DND-41 (cell line): ENCODE results near the gene CRNKL1.

Experiments used
- CTCF ChIP-seq: IDR thresholded peaks from 2 replicates; pipeline ENCODE4 v1.5.1; 2012; ENCODE audit warnings: borderline replicate concordance, low read length, moderate library complexity, mild to moderate bottlenecking; ENCODE audit not compliant: poor library complexity, severe bottlenecking; ENCODE audit errors: extremely low read depth
- EZH2 ChIP-seq: IDR thresholded peaks from 3 replicates; pipeline ENCODE4 v1.6.1; 2012; ENCODE audit warnings: borderline replicate concordance, low read depth, mild to moderate bottlenecking, moderate library complexity, low read length, inconsistent platforms; ENCODE audit not compliant: severe bottlenecking

- TF ChIP-seq CTCF = no peak
- TF ChIP-seq EZH2 = no peak
Measured at GRCh38 chr20:20003031-20003954, 49.0 kb downstream of the CRNKL1 start.
